GM18511 (cell line): ENCODE results near the gene AFP.

Experiments
- ATAC-seq: cut with Tn5 transposase; IDR thresholded peaks from one replicate; pipeline ENCODE4 v1.9.1; 2021; ENCODE audit warnings: mild to moderate bottlenecking, moderate library complexity; ENCODE audit not compliant: unreplicated experiment

Gene AFP

DNA sequence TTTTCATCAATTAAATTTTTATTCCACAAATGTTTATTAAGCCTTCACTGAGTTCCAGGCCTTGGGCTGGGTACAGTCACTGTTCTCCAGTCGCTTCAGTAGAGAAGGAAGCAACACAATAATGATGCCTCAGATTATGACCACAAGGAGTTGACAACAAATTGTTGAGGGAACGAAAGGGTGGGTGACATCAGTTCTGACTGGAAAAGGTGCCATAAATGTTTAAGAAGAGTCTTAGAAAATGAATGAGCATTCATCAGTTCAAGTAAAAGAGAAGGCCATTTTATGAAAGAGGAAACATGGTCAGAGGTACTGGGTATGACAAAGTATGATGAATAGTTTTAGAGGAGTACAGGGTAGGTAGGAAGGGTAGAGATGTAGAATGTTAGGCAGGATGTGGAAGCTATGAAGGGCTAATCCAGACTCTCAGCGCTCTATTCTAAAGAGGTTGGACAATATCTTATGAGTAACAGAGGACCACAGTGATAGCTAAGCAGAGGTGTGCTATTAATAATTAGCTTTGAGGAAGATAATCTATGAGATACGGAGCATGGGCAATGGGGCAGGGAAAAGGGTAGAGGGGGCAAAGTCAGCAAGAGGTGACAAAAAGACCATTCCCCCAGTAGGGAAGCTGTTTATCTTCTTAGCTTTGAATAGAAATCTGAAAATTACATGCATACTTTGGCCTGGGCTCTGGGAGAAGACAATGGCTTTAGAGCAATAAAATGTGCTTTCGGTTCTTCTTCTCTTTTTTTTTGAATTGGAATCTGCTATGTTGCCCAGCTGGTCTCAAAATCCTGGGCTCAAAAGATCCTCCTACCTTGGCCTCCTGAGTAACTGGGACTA lies 20.4 kb downstream of the AFP start:
- no peak for ATAC-seq

DNA sequence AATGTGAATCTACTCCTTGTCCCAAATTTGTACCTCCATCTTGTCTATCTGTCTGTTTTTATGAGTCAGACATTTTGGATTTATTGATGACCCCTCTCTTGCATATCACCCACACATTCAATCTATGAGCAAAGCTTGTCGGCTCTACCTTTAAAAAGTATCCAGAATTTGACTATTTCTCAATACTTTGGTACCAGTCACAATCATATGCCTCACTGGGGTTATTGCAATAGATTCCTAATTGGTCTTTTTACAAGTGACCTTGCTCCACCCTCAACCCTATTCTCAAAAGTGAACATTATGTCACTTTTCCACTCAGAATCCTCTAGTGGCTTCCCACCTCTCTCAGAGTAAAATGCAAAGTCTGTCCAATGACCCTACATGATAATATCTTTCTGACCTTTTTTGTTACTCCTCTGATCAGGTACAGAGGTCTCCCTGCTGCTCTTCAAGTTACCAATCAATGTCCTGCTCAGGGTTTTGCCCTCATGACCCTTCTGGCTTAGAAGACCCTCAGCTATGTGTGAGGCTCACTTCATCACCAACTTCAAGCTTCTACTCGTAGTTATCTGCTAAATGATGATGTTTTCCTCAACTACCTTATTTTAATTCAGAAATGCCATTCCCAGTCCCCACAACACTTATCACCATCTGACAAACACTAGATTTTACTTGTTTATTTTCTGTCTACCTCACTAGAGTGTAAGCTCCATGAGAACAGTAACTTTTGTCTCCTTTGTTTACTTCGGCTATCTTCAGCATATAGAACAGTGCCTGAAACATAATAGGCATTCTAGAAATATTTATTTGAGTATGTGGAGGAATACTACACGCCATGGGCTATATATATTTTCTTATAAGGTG lies 22.4 kb downstream of the AFP start:
- ATAC-seq: no peak

DNA sequence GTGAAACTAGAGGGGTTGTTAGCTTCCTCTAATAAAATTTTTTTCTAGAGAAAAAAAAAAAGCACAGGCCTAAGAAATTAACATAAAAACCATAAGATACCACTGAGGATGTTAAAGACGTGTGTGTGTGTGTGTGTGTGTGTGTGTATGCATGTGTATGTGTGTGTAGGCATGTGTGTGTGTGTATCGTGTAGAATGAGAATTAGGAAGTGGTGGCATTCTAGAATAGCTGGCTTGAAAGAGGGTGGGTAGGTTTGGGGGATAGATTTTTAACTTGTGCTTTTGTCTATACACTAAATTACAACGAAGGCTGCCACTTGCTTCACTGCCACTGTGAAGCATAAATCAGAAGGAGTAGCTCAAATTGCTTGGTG lies 23.0 kb downstream of the AFP start:
- no peak for ATAC-seq

DNA sequence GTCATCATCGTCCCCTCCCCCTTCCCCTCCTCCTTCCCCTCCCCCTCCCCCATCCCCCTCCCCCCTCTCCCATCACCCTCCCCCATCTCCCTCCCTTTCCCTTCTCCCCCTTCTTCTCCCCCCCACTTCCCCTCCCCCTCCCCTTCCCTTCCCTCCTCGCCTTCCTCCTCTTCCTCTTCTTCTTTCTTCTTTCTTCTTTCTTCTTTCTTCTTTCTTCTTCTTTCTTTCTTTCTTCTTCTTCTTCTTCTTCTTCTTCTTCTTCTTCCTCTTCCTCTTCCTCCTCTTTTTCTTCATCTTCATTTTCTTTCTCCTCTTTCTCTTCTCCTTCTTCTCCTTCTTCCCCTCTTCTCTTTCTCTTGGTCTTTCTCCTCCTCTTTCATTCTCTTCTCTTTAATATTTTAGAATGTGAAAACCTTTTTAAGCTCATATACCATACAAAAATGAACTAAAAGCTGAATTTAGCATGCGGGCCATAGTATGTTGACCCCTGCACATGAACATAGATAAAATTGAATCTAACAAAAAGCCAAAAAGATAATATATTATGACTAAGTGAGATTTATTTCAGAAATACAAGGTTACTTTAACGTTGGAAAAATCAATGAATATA lies 25.0 kb downstream of the AFP start:
- ATAC-seq: no peak

DNA sequence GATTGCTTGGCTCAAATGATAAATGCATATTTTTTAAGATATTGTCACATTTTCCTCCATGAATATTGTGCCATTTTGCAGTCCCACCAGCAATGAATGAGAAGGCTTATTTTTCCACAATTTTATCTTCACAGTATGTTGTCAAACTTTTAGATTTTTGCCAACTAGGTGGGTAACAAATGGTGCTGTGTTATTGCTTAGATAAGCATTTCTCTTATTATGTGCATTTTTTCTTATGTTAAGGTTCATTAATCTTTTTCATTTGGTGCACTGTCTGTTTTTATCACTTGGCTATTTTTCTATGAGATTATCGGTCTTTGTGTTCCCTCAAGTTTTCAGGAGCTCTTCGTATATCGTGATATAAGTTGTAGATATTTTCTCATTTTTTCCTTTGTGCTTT lies 32.1 kb downstream of the AFP start:
- no peak for ATAC-seq

DNA sequence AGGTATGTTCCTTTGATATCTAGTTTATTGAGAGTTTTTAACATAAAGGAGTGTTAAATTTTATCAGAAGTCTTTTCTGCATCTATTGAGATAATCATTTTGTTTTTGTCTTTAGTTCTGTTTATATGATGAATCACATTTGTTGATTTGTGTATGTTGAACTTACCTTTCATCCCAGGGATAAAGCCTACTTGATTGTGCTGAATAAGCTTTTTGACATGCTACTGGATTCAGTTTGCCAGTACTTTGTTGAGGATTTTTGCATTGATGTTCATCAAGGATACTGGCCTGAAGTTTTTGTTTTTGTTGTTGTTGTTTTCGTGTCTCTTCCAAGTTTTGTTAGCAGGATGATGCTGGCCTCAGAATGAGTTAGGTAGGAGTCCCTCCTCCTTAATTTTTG lies 34.7 kb downstream of the AFP start:
- no peak for ATAC-seq

DNA sequence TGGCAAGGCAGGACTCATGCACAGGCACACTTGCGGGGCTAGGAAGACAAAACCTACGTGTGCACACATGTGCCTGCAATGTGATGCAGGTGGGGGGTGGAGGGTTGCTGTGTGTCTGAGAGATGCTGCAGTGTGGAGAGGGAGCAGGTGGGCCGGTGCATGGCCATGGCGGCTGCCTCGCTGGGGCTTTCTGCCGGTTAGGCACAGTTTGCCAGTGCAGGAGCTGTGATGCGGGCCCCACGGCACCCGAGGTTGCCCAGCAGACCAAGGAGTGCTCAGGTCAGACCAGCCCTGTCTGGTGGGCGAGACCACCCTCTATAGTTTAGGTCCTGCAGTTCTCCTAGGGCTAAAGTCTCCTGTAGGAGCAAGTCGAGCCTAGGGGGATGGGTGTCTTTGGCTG lies 41.2 kb downstream of the AFP start:
- no peak for ATAC-seq

DNA sequence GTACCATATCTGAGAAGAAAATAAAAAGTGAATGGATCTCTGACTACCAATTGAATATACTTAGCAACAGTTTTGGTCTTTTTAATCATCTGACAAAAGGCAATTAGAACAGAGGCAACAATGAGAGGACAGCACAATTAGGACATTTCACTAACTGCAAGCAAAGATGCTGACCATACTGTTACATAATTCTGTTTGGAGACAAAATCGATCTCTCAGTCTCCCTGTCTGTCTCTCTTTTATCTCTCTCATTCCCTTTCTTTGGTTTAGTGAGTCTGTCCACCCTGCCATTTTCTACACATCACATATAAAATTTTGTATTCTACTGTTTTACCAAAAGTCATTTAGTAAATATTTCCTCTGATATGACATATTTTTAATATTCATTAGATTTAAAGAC lies 43.3 kb downstream of the AFP start:
- no peak for ATAC-seq

DNA sequence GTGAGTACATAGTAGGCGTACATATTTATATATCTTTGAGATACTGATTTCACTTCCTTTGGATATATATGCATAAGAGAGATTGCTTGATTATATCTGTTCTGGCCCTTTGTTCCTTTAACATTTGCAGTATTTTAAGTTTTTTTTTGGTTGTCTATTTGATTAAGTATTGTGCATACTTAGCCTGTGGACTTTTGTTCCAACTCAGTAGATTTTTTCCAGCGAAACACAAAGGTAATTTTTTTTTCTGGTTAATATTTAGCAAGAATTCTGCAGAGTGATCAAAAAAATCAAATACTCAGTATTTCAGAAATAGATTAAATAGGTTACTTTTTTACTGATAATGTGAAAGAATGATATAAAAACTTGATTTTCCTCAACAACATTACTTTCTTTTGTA lies 45.3 kb downstream of the AFP start, which contains the start of gene AFM:
AFM (plus strand) TSS at position 388 of the 400 bp plus-strand sequence. CDS start 31 bp downstream, outside the sequence.
- ATAC-seq: no peak

DNA sequence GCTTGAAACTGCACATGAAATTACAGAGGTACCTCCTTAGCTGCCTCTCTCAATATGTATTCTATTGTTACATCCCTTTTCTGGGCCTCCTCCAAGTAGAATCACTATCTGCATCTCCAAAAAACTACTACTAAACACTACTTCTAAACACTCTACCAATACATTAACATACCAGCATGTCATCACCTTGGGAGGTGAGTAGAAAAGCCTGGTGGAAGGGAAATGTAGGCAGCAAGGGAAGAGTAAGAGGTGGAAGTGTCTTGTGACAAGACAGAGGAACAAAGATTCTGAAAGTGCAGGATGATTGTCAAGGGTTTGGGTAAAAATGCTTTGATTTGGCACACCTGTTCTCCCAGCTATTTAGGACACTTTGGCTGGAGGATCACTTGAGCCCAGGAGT lies 49.1 kb downstream of the AFP start:
- no peak for ATAC-seq

DNA sequence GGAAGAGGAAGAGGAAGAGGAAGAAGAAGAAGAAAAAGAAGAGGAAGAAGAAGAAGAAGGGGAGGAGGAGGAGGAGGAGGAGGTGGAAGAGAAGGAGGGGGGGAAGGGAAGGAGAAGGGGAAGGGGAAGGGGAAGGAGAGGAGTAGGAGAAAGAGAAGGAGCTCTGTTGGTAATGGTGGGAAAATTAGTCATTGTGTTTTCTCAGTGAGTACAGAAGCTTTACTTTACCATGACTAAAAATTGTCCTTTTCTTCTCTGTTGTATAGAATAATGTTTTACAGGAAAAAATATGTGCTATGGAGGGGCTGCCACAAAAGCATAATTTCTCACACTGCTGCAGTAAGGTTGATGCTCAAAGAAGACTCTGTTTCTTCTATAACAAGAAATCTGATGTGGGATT lies 49.6 kb downstream of the AFP start:
- ATAC-seq: no peak

DNA sequence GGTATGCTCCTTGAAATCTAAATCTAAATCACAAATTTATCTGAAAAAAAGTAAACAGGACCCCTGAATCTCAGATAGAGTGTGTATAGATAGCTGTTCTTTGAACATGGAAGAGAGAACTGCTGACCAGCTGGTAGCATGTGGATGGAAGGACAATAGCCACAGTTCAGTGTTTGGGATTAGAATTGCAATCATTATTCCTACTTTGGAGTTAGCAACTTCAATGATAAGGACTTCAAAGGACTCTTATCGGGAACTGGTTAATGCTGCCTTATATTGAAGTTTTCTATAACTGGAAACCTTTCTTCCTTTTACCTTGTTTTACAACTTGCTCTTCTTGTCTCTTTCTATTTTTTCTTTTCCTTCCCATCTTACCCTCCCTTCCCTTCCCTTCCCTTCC lies 50.5 kb downstream of the AFP start:
- no peak for ATAC-seq

DNA sequence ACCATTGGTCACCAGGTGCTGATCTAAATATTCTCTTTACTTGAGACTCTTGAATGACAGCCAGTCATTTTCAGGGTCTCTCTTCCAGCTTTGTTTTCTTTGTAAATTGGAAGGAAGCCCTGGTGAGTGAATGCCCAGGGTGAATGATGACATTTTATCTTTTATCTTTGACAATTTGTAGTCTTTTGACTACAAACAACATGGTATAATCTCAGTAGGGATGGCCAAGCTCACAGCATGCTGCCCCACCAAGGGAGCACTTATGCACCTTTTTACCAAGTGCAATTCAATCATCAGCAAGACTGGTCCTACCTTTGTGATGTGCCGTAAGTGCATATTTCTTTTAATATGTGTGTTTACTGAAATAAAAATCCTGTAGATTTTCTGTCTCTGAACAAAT lies 51.2 kb downstream of the AFP start:
- ATAC-seq: no peak

DNA sequence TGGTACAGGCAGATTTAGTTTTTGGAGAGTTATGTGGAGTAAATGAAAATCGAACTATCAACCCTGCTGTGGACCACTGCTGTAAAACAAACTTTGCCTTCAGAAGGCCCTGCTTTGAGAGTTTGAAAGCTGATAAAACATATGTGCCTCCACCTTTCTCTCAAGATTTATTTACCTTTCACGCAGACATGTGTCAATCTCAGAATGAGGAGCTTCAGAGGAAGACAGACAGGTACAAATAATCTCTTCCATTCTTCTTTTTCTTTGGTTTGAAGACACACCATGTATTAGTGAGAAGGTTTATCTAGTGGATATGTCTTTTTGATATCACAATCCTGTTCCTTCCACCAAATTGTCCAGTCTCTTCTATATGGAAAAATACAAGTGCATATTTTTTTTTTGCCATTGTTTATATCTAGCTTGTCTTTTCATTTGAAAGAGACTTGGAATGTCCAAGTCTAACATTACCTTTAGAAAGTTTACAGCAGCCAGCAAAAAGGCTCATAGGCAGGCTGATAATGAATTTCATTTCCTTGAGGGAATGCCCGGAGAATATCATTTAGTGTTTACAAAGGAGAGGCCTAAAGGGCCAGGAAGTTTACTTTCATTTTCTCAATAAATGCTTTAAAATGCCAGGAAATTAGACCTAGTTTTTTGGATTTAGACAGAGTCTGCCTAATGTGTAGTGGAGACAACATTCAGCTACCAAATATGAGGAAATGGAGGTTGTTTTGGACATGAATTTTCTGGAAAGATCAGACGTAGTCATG lies 64.2 kb downstream of the AFP start:
- no peak for ATAC-seq

DNA sequence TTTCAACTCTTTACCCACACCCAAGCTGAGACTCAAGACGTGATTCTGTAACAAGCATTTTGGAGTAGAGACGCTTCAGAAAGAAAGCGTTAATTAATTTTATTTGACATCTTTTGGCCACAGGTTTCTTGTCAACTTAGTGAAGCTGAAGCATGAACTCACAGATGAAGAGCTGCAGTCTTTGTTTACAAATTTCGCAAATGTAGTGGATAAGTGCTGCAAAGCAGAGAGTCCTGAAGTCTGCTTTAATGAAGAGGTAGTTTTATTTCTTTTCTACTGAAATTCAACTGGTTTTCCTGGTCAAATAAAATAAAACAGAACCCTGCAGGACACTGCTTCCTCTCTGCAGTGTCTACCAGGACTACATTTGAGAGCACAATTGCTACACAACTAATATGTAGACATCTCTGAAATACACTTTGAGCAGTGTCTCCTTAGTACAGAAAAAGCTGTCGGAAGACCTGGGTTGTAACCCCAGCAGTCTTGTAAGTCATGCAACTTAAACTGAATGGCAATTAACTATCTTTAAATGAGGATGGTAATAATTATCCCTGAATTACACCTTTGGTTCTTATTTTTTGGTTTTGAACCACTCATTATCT lies 65.7 kb downstream of the AFP start:
- ATAC-seq: no peak

DNA sequence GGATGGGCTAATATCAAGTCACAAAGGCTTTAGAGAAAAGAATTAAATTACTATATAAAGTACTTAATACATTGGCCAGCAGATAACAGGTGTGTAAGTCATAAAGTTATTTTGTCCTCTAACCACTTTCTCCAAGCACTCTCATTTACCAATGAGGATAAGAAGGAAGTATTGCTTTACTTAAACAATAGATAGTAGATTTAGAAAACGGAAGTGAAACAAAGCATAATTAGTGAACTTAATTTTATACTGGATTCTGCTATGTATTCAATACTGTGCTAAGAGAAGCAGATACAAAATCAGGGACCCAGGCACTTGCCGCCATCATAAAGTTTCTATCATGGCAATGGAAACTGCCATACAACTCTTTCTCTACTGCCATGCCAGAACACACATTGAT lies 69.5 kb downstream of the AFP start:
- ATAC-seq: no peak
